Panc1 (cell line): ENCODE data around the gene PHPT1. TPM values are rescaled to one million over a fixed set of nuclear protein-coding genes. Genes with fewer than 3 reads are reported as not detected.
A peak's percentile ranks its signal among the peaks of the same experiment; 100 is the strongest.

Source experiments
- ATAC-seq: fragments of 200-7000 bp; cut with Tn5 transposase; 2 replicates; pipeline ENCODE4 v1.9.1; 2020; ENCODE audit warnings: mild to moderate bottlenecking, moderate library complexity
- BruUV-seq: library from RNA; stranded (reverse); fragments of 400-500 nt; replicated peaks from 2 replicates; lab custom pipeline; 2021; lab: Mats Ljungman, UMichigan
- CTCF ChIA-PET: fragments of 300-600 bp; sonication (Branson Sonifier 250); formaldehyde crosslinking; loops from one replicate; lab custom pipeline; 2022; ENCODE audit warnings: antibody characterized with exemption; lab: Charles Lee
- POLR2A ChIA-PET: fragments of 300-600 bp; sonication (Branson Sonifier 250); formaldehyde crosslinking; loops from one replicate; lab custom pipeline; 2022; ENCODE audit warnings: antibody characterized with exemption; lab: Charles Lee
- DNase-seq: peaks from one replicate; pipeline ENCODE4 v3.0.0-alpha.2; 2010; ENCODE audit warnings: low read depth, low spot score
- H3K27ac ChIP-seq: 2 replicates; pipeline ENCODE4 v1.5.1; 2011; ENCODE audit warnings: mild to moderate bottlenecking, low read length, inconsistent platforms
- H3K27me3 ChIP-seq: fragments of 200-500 bp; sonication (Bioruptor generic); 2 replicates; pipeline ENCODE4 v1.6.0; 2014; ENCODE audit warnings: low read length, inconsistent platforms; ENCODE audit not compliant: control insufficient read depth, insufficient read depth
- H3K36me3 ChIP-seq: fragments of 200-500 bp; sonication (Bioruptor generic); 2 replicates; pipeline ENCODE4 v1.5.1; 2014; ENCODE audit warnings: inconsistent platforms, mild to moderate bottlenecking, low read length, moderate library complexity; ENCODE audit not compliant: control insufficient read depth, insufficient read depth
- H3K4me1 ChIP-seq: 2 replicates; pipeline ENCODE4 v1.5.1; 2011; ENCODE audit warnings: inconsistent platforms, mild to moderate bottlenecking, low read length, moderate library complexity; ENCODE audit not compliant: control insufficient read depth, insufficient read depth
- H3K4me3 ChIP-seq, 2 experiments: 2 replicates each; pipeline ENCODE4 v1.5.1; 2011 to 2012; ENCODE audit warnings: low read depth in 2 of 2, low read length in 2 of 2, mild to moderate bottlenecking in 2 of 2, inconsistent platforms in 1 of 2, moderate library complexity in 1 of 2
- H3K9me3 ChIP-seq: fragments of 200-500 bp; sonication (Bioruptor generic); 2 replicates; pipeline ENCODE4 v1.5.1; 2014; ENCODE audit warnings: low read depth, mild to moderate bottlenecking, inconsistent platforms, low read length, moderate library complexity; ENCODE audit not compliant: control insufficient read depth, insufficient read depth
- POLR2AphosphoS5 ChIP-seq: IDR thresholded peaks from 2 replicates; pipeline ENCODE4 v1.6.1; 2012; ENCODE audit warnings: mild to moderate bottlenecking, low read depth, low read length, moderate library complexity
- SIN3A ChIP-seq: IDR thresholded peaks from 2 replicates; pipeline ENCODE4 v1.6.1; 2012; ENCODE audit warnings: low read depth, mild to moderate bottlenecking, low read length, moderate library complexity, borderline replicate concordance; ENCODE audit not compliant: insufficient read depth
- TCF7L2 ChIP-seq: IDR thresholded peaks from 2 replicates; pipeline ENCODE4 v1.6.1; 2011; ENCODE audit warnings: mild to moderate bottlenecking, low read depth, low read length, inconsistent platforms
- in situ Hi-C: cut with HindIII; loops from 2 replicates; pipeline ENCODE4 v1.10.0; 2016; ENCODE audit warnings: low sequenced_read_pairs, low pct_unique_long_range_greater_than_20kb
- intact Hi-C: fragments of 100-400 bp; cut with micrococcal nuclease; formaldehyde crosslinking; loops from one replicate; pipeline ENCODE4 v1.10.0; 2022; ENCODE audit not compliant: unreplicated experiment
- total RNA-seq: library from RNA; stranded (reverse); gene quantifications from one replicate; pipeline ENCODE4 v1.2.1, GENCODE V29; 2021; ENCODE audit not compliant: unreplicated experiment
- TF ChIP-seq, protein P1 (sequence below): fragments of 450-650 bp; IDR thresholded peaks from 2 replicates; pipeline ENCODE4 v1.5.1; 2017; ENCODE audit warnings: mild to moderate bottlenecking
- TF ChIP-seq, protein P2 (sequence below), 2 experiments: IDR thresholded peaks; 2 replicates each; pipeline ENCODE4 v1.6.1; 2011 to 2012; ENCODE audit warnings: low read depth in 2 of 2, control low read depth in 1 of 2, low read length in 1 of 2, mild to moderate bottlenecking in 1 of 2, moderate library complexity in 1 of 2; ENCODE audit not compliant: insufficient read depth in 1 of 2

The PHPT1 gene
- total RNA-seq, 1 experiment from 2014 or later = 204 TPM

DNA sequence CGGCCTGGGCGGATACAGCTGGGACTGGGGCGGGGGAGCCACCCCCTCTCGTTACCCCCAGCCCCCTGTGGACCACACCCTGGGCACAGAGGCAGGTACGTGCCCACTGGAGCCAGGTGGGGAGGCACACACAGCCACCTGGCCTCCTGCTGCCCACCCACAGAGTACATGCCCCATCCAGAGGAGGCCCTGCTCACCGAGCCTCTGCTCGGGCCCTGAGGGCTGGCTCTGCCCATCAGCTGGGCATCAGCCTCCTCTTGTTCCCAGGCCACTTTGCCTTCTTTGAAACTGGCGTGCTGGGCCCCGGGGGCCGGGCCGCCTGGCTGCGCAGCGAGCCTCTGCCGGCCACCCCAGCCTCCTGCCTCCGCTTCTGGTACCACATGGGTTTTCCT lies 9.2 kb downstream of the PHPT1 start:
- no TSS peak for BruUV-seq
- in situ Hi-C loops (no loop called here), intact Hi-C loops (no loop called here)
- H3K36me3 ChIP-seq = no peaks in the 10 kb centered on the region
- ChIA-PET POLR2A (no interaction called here), CTCF (no interaction called here)
- no peak overlapping the region for H3K27ac ChIP-seq
- H3K27me3 ChIP-seq = no peaks in the 10 kb centered on the region
- peaks cover 33% of the 10 kb centered on the region for H3K4me1 ChIP-seq
- no peak for ATAC-seq
- no peak for DNase-seq
- H3K4me3 ChIP-seq = no peak overlapping the region
- TF ChIP-seq POLR2AphosphoS5 (no peak), TCF7L2 (no peak), SIN3A (no peak)
- TF ChIP-seq, protein P1, sequence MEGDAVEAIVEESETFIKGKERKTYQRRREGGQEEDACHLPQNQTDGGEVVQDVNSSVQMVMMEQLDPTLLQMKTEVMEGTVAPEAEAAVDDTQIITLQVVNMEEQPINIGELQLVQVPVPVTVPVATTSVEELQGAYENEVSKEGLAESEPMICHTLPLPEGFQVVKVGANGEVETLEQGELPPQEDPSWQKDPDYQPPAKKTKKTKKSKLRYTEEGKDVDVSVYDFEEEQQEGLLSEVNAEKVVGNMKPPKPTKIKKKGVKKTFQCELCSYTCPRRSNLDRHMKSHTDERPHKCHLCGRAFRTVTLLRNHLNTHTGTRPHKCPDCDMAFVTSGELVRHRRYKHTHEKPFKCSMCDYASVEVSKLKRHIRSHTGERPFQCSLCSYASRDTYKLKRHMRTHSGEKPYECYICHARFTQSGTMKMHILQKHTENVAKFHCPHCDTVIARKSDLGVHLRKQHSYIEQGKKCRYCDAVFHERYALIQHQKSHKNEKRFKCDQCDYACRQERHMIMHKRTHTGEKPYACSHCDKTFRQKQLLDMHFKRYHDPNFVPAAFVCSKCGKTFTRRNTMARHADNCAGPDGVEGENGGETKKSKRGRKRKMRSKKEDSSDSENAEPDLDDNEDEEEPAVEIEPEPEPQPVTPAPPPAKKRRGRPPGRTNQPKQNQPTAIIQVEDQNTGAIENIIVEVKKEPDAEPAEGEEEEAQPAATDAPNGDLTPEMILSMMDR = no peak
- TF ChIP-seq, protein P2, sequence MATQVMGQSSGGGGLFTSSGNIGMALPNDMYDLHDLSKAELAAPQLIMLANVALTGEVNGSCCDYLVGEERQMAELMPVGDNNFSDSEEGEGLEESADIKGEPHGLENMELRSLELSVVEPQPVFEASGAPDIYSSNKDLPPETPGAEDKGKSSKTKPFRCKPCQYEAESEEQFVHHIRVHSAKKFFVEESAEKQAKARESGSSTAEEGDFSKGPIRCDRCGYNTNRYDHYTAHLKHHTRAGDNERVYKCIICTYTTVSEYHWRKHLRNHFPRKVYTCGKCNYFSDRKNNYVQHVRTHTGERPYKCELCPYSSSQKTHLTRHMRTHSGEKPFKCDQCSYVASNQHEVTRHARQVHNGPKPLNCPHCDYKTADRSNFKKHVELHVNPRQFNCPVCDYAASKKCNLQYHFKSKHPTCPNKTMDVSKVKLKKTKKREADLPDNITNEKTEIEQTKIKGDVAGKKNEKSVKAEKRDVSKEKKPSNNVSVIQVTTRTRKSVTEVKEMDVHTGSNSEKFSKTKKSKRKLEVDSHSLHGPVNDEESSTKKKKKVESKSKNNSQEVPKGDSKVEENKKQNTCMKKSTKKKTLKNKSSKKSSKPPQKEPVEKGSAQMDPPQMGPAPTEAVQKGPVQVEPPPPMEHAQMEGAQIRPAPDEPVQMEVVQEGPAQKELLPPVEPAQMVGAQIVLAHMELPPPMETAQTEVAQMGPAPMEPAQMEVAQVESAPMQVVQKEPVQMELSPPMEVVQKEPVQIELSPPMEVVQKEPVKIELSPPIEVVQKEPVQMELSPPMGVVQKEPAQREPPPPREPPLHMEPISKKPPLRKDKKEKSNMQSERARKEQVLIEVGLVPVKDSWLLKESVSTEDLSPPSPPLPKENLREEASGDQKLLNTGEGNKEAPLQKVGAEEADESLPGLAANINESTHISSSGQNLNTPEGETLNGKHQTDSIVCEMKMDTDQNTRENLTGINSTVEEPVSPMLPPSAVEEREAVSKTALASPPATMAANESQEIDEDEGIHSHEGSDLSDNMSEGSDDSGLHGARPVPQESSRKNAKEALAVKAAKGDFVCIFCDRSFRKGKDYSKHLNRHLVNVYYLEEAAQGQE (IDR thresholded peaks at IDR 0.05; ENCODE audit: insufficient read depth in 1 of 2, low read depth in 2 of 2, low read length in 1 of 2) = no peak
- H3K9me3 ChIP-seq = no peaks in the 10 kb centered on the region

DNA sequence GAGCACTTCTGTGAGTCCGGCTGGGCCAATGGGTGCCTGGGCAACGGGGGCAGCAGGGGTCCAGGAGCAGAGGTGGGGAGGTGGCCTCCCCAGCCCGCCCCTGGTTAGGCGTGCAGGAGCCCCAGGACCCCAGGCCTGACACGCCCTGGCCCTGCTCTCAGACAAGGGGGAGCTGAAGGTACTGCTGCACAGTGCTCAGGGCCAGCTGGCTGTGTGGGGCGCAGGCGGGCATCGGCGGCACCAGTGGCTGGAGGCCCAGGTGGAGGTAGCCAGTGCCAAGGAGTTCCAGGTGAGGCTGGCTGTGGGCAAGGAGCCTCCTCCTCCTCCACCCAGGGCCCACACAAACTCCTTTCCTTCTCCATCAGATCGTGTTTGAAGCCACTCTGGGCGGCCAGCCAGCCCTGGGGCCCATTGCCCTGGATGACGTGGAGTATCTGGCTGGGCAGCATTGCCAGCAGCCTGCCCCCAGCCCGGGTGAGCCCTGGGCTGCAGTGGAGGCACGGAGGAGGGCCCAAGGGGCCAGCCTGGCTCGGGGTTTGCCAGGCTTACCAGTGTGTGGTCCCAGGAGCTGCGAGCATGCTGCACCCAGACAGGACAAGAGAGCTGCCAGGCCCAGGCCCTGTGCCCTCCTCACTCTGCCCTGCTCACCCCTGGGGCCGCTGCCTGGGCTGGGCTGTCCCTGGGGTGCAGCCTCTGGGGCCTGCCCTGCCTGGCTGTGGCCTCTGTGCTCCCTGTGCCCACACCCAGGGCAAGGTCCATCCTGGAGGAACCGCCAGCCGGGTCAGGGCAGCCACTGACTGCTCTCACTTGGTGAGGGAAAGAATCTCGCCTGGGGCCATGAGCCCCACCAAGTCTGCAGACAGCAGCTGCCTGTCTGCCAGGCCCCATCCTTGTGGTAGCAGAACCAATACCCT lies 9.9 kb downstream of the PHPT1 start:
- intact Hi-C loops = no loop called here

More for the DNA sequence above, 9.9 kb downstream of the PHPT1 start:
- H3K4me1 ChIP-seq = peaks cover 33% of the 10 kb centered on the region
- peak; percentile 42 for ATAC-seq
- no peaks in the 10 kb centered on the region for H3K27me3 ChIP-seq
- no peak overlapping the region for H3K4me3 ChIP-seq
- POLR2A ChIA-PET = no interaction called here
- CTCF ChIA-PET = no interaction called here
- H3K36me3 ChIP-seq = no peaks in the 10 kb centered on the region
- H3K9me3 ChIP-seq = no peaks in the 10 kb centered on the region
- DNase-seq = no peak
- H3K27ac ChIP-seq = no peak overlapping the region; the same call in 1 of the 2 replicates
- in situ Hi-C loops = no loop called here
- BruUV-seq = no TSS peak
- TF ChIP-seq, protein P1 = no peak
- TF ChIP-seq SIN3A (no peak), TCF7L2 (no peak; the same call in 1 of the 2 replicates), POLR2AphosphoS5 (no peak; the same call in 1 of the 2 replicates)
- TF ChIP-seq, protein P2 (IDR thresholded peaks at IDR 0.05; ENCODE audit: insufficient read depth in 1 of 2, low read depth in 2 of 2, low read length in 1 of 2) = no peak
